GM04503 (cell line): ENCODE data around the gene IGHMBP2.

Experiments used
- DNase-seq: peaks from one replicate; pipeline ENCODE4 v3.0.0-alpha.2; 2012; ENCODE audit warnings: low read depth

The IGHMBP2 gene

DNA sequence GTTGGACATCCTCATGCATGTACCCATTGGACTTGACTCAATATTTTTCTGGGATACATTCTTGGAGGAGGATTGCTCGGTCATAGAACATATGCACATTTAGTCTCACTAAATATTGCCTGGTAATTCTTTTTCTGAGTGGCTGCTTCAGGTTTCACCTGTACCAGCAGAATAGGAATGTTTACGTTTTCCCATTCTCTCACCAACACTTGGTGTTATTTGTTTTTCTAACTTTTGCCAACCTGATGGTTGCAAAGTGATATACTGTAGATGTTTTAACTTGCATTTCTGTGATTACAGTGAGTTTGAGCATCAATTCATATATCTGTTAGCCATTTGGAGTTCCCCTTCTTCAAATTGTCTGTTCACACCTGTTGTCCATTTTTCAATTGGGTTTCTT lies 78.4 kb downstream of the IGHMBP2 start:
- no peak for DNase-seq

DNA sequence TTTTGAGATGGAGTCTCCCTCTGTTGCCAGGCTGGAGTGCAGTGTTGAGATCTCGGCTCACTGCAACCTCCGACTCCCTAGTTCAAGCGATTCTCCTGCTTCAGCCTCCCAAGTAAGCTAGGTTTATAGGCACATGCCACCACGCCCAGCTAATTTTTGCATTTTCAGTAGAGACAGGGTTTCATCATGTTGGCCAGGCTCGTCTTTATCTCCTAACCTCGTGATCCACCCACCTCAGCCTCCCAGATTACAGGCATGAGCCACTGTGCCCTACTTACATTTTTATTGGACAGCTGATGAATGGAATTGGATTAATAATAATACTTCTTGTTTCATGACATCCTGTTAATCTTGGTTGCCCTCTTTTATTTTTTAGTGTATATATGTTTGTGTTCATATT lies 80.1 kb downstream of the IGHMBP2 start:
- DNase-seq: no peak

DNA sequence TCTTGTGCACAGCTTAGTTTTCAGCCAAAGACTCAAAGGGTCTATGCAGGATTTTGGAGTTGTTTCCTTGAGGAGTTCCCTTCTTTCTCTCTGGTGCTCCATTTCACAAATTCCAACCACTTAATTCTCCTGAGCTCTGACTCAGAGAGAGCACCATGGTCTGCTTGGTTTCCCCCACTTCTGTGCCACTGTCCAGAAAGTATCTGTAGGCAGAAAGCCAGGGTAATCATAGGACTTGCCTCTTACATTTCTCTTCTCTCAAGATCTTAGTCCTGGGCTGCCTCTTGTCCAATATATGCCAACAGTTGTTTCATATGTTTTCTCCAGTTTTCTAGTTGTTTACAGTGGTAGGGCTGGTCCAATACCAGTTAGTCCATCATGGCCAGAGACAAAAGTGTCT lies 83.5 kb downstream of the IGHMBP2 start:
- no peak for DNase-seq

DNA sequence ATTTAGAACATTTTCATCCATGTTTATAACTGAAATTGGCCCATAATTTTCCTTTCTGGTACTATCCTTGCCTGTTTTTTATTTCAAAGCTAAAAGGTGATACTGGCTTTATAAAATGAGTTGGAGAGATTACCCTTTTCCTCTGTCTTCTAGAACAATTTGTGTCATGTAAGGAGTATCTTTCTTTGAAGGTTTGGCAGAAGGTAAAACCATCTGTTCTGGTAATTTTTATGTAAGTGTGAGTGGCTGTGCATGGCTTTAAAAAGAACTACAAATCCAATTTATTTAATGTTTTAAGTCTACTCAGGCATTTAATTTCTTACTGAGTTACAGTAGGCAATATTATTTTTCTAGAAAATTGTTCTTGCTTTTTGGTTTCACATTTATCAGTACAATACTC lies 84.8 kb downstream of the IGHMBP2 start:
- DNase-seq: no peak
